Peyer's patch (tissue), 4 donors: ENCODE data around the gene LOXL3.

Experiments
- POLR2A ChIP-seq, 2 donors: fragments of 450-650 bp; IDR thresholded peaks; one replicate each; pipeline ENCODE4 v1.5.1; 2017; ENCODE audit warnings: antibody characterized with exemption in 2 of 2, mild to moderate bottlenecking in 2 of 2, moderate library complexity in 2 of 2
- TF ChIP-seq, protein P1 (sequence below), 6 experiments: fragments of 450-650 bp in 4 of 6; fragments of 200-600 bp in 2 of 6; sonication (generic) in 1 of 6; IDR thresholded peaks; one replicate each; pipeline ENCODE4 v1.5.1; 2017 to 2019; ENCODE audit warnings: antibody characterized with exemption in 6 of 6, mild to moderate bottlenecking in 3 of 6, moderate library complexity in 1 of 6

GRCh38 chr2:74578408-74578807, 24.7 kb upstream of the LOXL3 start:
- TF ChIP-seq, protein P1, sequence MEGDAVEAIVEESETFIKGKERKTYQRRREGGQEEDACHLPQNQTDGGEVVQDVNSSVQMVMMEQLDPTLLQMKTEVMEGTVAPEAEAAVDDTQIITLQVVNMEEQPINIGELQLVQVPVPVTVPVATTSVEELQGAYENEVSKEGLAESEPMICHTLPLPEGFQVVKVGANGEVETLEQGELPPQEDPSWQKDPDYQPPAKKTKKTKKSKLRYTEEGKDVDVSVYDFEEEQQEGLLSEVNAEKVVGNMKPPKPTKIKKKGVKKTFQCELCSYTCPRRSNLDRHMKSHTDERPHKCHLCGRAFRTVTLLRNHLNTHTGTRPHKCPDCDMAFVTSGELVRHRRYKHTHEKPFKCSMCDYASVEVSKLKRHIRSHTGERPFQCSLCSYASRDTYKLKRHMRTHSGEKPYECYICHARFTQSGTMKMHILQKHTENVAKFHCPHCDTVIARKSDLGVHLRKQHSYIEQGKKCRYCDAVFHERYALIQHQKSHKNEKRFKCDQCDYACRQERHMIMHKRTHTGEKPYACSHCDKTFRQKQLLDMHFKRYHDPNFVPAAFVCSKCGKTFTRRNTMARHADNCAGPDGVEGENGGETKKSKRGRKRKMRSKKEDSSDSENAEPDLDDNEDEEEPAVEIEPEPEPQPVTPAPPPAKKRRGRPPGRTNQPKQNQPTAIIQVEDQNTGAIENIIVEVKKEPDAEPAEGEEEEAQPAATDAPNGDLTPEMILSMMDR (IDR thresholded peaks at IDR 0.05), result no peak
- TF ChIP-seq POLR2A (IDR thresholded peaks at IDR 0.05), result no peak
